HepG2 (cell line): Measurements from ENCODE around the gene MT1G. TPM values are rescaled to one million over a fixed set of nuclear protein-coding genes. Genes with fewer than 3 reads are reported as not detected.

ENCODE experiments used
- CBX1 ChIP-seq: IDR thresholded peaks from one replicate; pipeline ENCODE4 v1.6.1; 2016; ENCODE audit warnings: antibody characterized with exemption, low read depth
- EED ChIP-seq: sonication (generic); formaldehyde crosslinking; IDR thresholded peaks from 2 replicates; pipeline ENCODE4 v1.5.0; 2020; ENCODE audit warnings: mild to moderate bottlenecking, missing genetic modification reagents
- FUBP1 ChIP-seq: sonication (generic); formaldehyde crosslinking; IDR thresholded peaks from 2 replicates; pipeline ENCODE4 v1.5.1; 2020; ENCODE audit warnings: missing genetic modification reagents, mild to moderate bottlenecking, borderline replicate concordance
- LRRFIP1 ChIP-seq: sonication (generic); formaldehyde crosslinking; conservative IDR thresholded peaks from 2 replicates; pipeline ENCODE4 v1.4.0; 2020; ENCODE audit warnings: missing genetic modification reagents
- MZF1 ChIP-seq: sonication (generic); formaldehyde crosslinking; IDR thresholded peaks from 2 replicates; pipeline ENCODE4 v1.8.1; 2023; ENCODE audit warnings: mild to moderate bottlenecking, missing genetic modification reagents, borderline replicate concordance
- NFAT5 ChIP-seq: sonication (generic); formaldehyde crosslinking; IDR thresholded peaks from 2 replicates; pipeline ENCODE4 v1.4.0; 2020; ENCODE audit warnings: missing genetic modification reagents
- NR2F6 ChIP-seq, 2 experiments: IDR thresholded peaks; 2 replicates each; pipeline ENCODE4 v1.6.1; 2016; ENCODE audit warnings: antibody characterized with exemption in 1 of 2, mild to moderate bottlenecking in 1 of 2
- RBM39 ChIP-seq: fragments of 200-400 bp; formaldehyde crosslinking; IDR thresholded peaks from one replicate; pipeline ENCODE4 v1.6.1; 2018; ENCODE audit warnings: antibody characterized with exemption, mild to moderate bottlenecking, low read depth, low read length; ENCODE audit not compliant: poor library complexity, severe bottlenecking
- TBP ChIP-seq: sonication (generic); formaldehyde crosslinking; IDR thresholded peaks from 2 replicates; pipeline ENCODE4 v1.5.0; 2020; ENCODE audit warnings: missing genetic modification reagents
- TEAD3 ChIP-seq: optimal IDR thresholded peaks from 2 replicates; pipeline ENCODE3; 2016; ENCODE audit warnings: borderline replicate concordance
- TMF1 ChIP-seq: sonication (generic); formaldehyde crosslinking; IDR thresholded peaks from 2 replicates; pipeline ENCODE4 v1.8.1; 2022; ENCODE audit warnings: low read depth, missing genetic modification reagents
- ZFAT ChIP-seq: sonication (generic); formaldehyde crosslinking; conservative IDR thresholded peaks from 2 replicates; pipeline ENCODE4 v1.8.1; 2023; ENCODE audit warnings: missing genetic modification reagents, inconsistent platforms
- ZFYVE20 ChIP-seq: sonication (generic); formaldehyde crosslinking; IDR thresholded peaks from 2 replicates; pipeline ENCODE4 v1.8.0; 2023; ENCODE audit warnings: low read depth, mild to moderate bottlenecking, moderate library complexity, missing genetic modification reagents, borderline replicate concordance
- ZNF3 ChIP-seq: IDR thresholded peaks from 2 replicates; pipeline ENCODE4 v1.7.0; 2017; ENCODE audit warnings: inconsistent platforms
- ZNF574 ChIP-seq: sonication (generic); formaldehyde crosslinking; IDR thresholded peaks from 2 replicates; pipeline ENCODE4 v1.4.0; 2020; ENCODE audit warnings: missing genetic modification reagents
- polyA plus RNA-seq, 8 experiments: library from polyadenylated mRNA; depleted of rRNA in 3 of 8; stranded (reverse) in 7 of 8; unstranded in 1 of 8; fragments of >200 nt; fragmentation: Illumina TruSeq in 4 of 8; extraction: Trizol in 4 of 8; gene quantifications; 2 replicates each; pipeline versions ENCODE4 v1.2.1 to v1.2.3, GENCODE V29; 2011 to 2016; ENCODE audit warnings: low read depth in 4 of 8, missing spikeins in 1 of 8, mixed read lengths in 1 of 8; ENCODE audit not compliant: insufficient read depth in 1 of 8
- total RNA-seq, 5 experiments: library from RNA; depleted of rRNA; stranded (reverse); fragments of >200 nt; fragmentation: Illumina TruSeq; extraction: Trizol; gene quantifications; 2 replicates each; pipeline ENCODE4 v1.2.3, GENCODE V29; 2016; ENCODE audit warnings: low read depth in 1 of 5

The MT1G gene
- total and polyA plus RNA-seq, 2 of the 13 experiments (the other 11 are each of a cell fraction or from before 2014, with no cell fraction given): 3.6 to 377 TPM

GRCh38 chr16:56637814-56638750, 29.8 kb downstream of the MT1G start, which contains the start of gene MT1A (continued):
- TF ChIP-seq NFAT5 (CRISPR knock-in tag) (no peak), RBM39 (no peak), ZFAT (CRISPR knock-in tag) (no peak), FUBP1 (CRISPR knock-in tag) (no peak), EED (CRISPR knock-in tag) (no peak), ZNF3 (CRISPR knock-in tag) (no peak), TMF1 (no peak), ZFYVE20 (no peak), TBP (CRISPR knock-in tag) (no peak), NR2F6 (IDR thresholded peaks at IDR 0.05) (no peak), NR2F6 (CRISPR knock-in tag; IDR thresholded peaks at IDR 0.05) (peak; percentile 77), CBX1 (no peak), LRRFIP1 (CRISPR knock-in tag) (no peak), TEAD3 (CRISPR knock-in tag) (no peak), ZNF574 (no peak), MZF1 (CRISPR knock-in tag) (no peak)
